Testis (tissue), 3 donors: Measurements from ENCODE around the gene NKX1-2. TPM values are rescaled to one million over a fixed set of nuclear protein-coding genes. Genes with fewer than 3 reads are reported as not detected.

Experiments
- DNase-seq: peaks from one replicate; pipeline ENCODE4 v3.0.0-alpha.2; 2019
- H3K27ac ChIP-seq, 2 donors: fragments of 200-600 bp; sonication (generic); one replicate each; pipeline ENCODE4 v1.5.1; 2019
- H3K27me3 ChIP-seq: fragments of 200-600 bp; sonication (generic); one replicate; pipeline ENCODE4 v1.5.1; 2019
- H3K36me3 ChIP-seq: fragments of 200-600 bp; sonication (generic); one replicate; pipeline ENCODE4 v1.5.1; 2017; ENCODE audit warnings: low read depth; ENCODE audit errors: missing control alignments
- H3K4me1 ChIP-seq: fragments of 200-600 bp; sonication (generic); one replicate; pipeline ENCODE4 v1.5.1; 2019
- H3K4me3 ChIP-seq, 2 donors: fragments of 200-600 bp; sonication (generic); one replicate each; pipeline ENCODE4 v1.5.1; 2017 to 2019
- H3K9me3 ChIP-seq: fragments of 200-600 bp; sonication (generic); one replicate; pipeline ENCODE4 v1.5.1; 2017
- CTCF ChIP-seq, 3 experiments: fragments of 450-650 bp in 2 of 3; fragments of 200-600 bp in 1 of 3; sonication (generic) in 1 of 3; IDR thresholded peaks; one replicate each; pipeline ENCODE4 v1.5.1; 2016 to 2019; ENCODE audit warnings: antibody characterized with exemption in 3 of 3, mild to moderate bottlenecking in 2 of 3, moderate library complexity in 1 of 3
- POLR2A ChIP-seq: fragments of 450-650 bp; IDR thresholded peaks from one replicate; pipeline ENCODE4 v1.6.1; 2017; ENCODE audit warnings: antibody characterized with exemption, mild to moderate bottlenecking, moderate library complexity
- WGBS, 2 donors: methylation state at CpG; one replicate each; pipeline ENCODE4 v1.1.5; 2018; 5-methylcytosine and 5-hydroxymethylcytosine counted together
- intact Hi-C: fragments of 100-400 bp; cut with DNase I; formaldehyde crosslinking; loops from one replicate; pipeline ENCODE4 v1.15.1; 2023; ENCODE audit warnings: low total_unique reads
- polyA plus RNA-seq: library from polyadenylated mRNA; stranded (reverse); fragments of 350-450 nt; fragmentation: Illumina TruSeq; extraction: RNeasy Lipid Tissue Mini Kit (QIAGEN cat#74804); gene quantifications from one replicate; pipeline ENCODE4 v1.2.3, GENCODE V29; 2014; ENCODE audit warnings: low read depth, low replicate concordance; ENCODE audit not compliant: insufficient read depth
- total RNA-seq, 2 donors: library from RNA; depleted of rRNA; stranded (reverse); fragments of >200 nt; gene quantifications; one replicate each; pipeline ENCODE4 v1.2.3, GENCODE V29; 2016

Gene NKX1-2
- total and polyA plus RNA-seq, 3 donors from 2014 or later, result 0.06 to 0.08 TPM; not detected in 1

- no peak for DNase-seq
- peaks cover 11% of the 10 kb centered on the region for H3K4me1 ChIP-seq
- H3K27ac ChIP-seq, result no peak overlapping the region
- H3K27me3 ChIP-seq, result no peaks in the 10 kb centered on the region
- intact Hi-C loops, result no loop called here
- TF ChIP-seq CTCF (IDR thresholded peaks at IDR 0.05) (no peak), POLR2A (no peak)
- no peak overlapping the region for H3K4me3 ChIP-seq
- no peaks in the 10 kb centered on the region for H3K36me3 ChIP-seq
- 96 to 99% methylated on average over 2 of the region's 2 CpGs for WGBS, 2 donors
- H3K9me3 ChIP-seq, result no peaks in the 10 kb centered on the region
Observed at GRCh38 chr10:124408357-124408756, 41.5 kb downstream of the NKX1-2 start.

GRCh38 chr10:124407456-124407855 is 42.4 kb downstream of the NKX1-2 start:
- 94 to 95% methylated on average over 2 of the region's 2 CpGs for WGBS, 2 donors
- TF ChIP-seq CTCF (IDR thresholded peaks at IDR 0.05) (no peak), POLR2A (no peak)
- Histone ChIP-seq H3K36me3 (no peaks in the 10 kb centered on the region), H3K4me3 (no peak overlapping the region), H3K9me3 (no peaks in the 10 kb centered on the region), H3K4me1 (peaks cover 8% of the 10 kb centered on the region), H3K27me3 (no peaks in the 10 kb centered on the region), H3K27ac (no peak overlapping the region)
- no peak for DNase-seq
- intact Hi-C loops, result no loop called here

- no peaks in the 10 kb centered on the region for H3K36me3 ChIP-seq
- no peak overlapping the region for H3K4me3 ChIP-seq
- 57 to 66% methylated on average over 8 of the region's 8 CpGs for WGBS, 2 donors
- H3K4me1 ChIP-seq, result no peaks in the 10 kb centered on the region
- H3K27ac ChIP-seq, result no peak overlapping the region
- no peaks in the 10 kb centered on the region for H3K9me3 ChIP-seq
- peak; percentile 25 for DNase-seq
- H3K27me3 ChIP-seq, result no peaks in the 10 kb centered on the region
- TF ChIP-seq POLR2A (no peak), CTCF (IDR thresholded peaks at IDR 0.05) (peak in 2 of 3 experiments; percentile 47 to 57)
- intact Hi-C loops, result no loop called here
Observed at GRCh38 chr10:124403548-124403947, 46.3 kb downstream of the NKX1-2 start.

- TF ChIP-seq POLR2A (no peak), CTCF (IDR thresholded peaks at IDR 0.05) (no peak)
- Histone ChIP-seq H3K4me3 (no peak overlapping the region), H3K4me1 (no peaks in the 10 kb centered on the region), H3K36me3 (no peaks in the 10 kb centered on the region), H3K27me3 (no peaks in the 10 kb centered on the region), H3K9me3 (no peaks in the 10 kb centered on the region), H3K27ac (no peak overlapping the region)
- 83 to 88% methylated on average over 2 of the region's 2 CpGs for WGBS, 2 donors
- DNase-seq, result no peak
- intact Hi-C loops, result no loop called here
Observed at GRCh38 chr10:124402273-124402672, 47.6 kb downstream of the NKX1-2 start.

GRCh38 chr10:124401633-124402032 is 48.2 kb downstream of the NKX1-2 start:
- Histone ChIP-seq H3K27me3 (no peaks in the 10 kb centered on the region), H3K36me3 (no peaks in the 10 kb centered on the region), H3K4me1 (no peaks in the 10 kb centered on the region), H3K9me3 (no peaks in the 10 kb centered on the region), H3K27ac (no peak overlapping the region), H3K4me3 (no peak overlapping the region)
- DNase-seq, result no peak
- TF ChIP-seq POLR2A (no peak), CTCF (IDR thresholded peaks at IDR 0.05) (no peak)
- intact Hi-C loops, result no loop called here
- WGBS, 2 donors, result 97 to 99% methylated on average over 5 of the region's 5 CpGs
